ENCODE measurements around the gene ADAM12. TPM values are rescaled to one million over a fixed set of nuclear protein-coding genes. Genes with fewer than 3 reads are reported as not detected.

The ADAM12 gene
- total and polyA plus RNA-seq, 4 donors = 0.03 to 0.33 (median 0.19) TPM

DNA sequence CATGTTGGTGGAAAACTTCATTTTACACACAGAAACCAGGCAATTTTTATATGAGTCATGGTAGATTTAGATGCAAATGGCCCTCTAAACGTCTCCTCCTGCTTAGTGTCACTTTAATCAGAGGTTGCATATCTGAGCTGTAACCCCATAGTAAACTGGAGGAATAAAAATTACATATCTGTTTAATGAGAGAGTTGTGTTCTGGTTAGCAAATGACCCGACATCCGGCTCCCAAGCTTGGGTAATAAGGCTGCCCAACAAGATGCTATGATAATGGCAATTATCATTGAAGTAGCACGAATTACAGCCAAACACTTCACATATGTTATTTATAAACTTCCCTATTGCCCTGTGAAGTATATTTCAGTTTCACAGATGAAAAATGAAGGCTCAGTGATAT lies 10.6 kb upstream of the ADAM12 start:
- H3K4me1 ChIP-seq (ENCODE audit: control insufficient read depth in 4 of 4, insufficient read depth in 4 of 4, low read length in 3 of 4) = peaks cover 0 to 3% (median 0%) of the 10 kb centered on the region in 4 donors
- TF ChIP-seq, protein P1, sequence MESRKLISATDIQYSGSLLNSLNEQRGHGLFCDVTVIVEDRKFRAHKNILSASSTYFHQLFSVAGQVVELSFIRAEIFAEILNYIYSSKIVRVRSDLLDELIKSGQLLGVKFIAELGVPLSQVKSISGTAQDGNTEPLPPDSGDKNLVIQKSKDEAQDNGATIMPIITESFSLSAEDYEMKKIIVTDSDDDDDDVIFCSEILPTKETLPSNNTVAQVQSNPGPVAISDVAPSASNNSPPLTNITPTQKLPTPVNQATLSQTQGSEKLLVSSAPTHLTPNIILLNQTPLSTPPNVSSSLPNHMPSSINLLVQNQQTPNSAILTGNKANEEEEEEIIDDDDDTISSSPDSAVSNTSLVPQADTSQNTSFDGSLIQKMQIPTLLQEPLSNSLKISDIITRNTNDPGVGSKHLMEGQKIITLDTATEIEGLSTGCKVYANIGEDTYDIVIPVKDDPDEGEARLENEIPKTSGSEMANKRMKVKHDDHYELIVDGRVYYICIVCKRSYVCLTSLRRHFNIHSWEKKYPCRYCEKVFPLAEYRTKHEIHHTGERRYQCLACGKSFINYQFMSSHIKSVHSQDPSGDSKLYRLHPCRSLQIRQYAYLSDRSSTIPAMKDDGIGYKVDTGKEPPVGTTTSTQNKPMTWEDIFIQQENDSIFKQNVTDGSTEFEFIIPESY (IDR thresholded peaks at IDR 0.05) = no peak
- TF ChIP-seq, protein P2, sequence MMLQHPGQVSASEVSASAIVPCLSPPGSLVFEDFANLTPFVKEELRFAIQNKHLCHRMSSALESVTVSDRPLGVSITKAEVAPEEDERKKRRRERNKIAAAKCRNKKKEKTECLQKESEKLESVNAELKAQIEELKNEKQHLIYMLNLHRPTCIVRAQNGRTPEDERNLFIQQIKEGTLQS (IDR thresholded peaks at IDR 0.05) = no peak
- TF ChIP-seq FOXA2 (IDR thresholded peaks at IDR 0.05) (no peak), SP1 (IDR thresholded peaks at IDR 0.05) (no peak), RAD21 (IDR thresholded peaks at IDR 0.05) (no peak), TAF1 (conservative IDR thresholded peaks at IDR 0.05) (no peak), GABPA (IDR thresholded peaks at IDR 0.05 in 1 of 2, conservative IDR thresholded peaks at IDR 0.05 in 1 of 2) (no peak), EGR1 (IDR thresholded peaks at IDR 0.05; ENCODE audit: low read depth in 2 of 2) (no peak)
- peaks cover 0 to 5% (median 2%) of the 10 kb centered on the region in 4 donors for H3K27me3 ChIP-seq (ENCODE audit: control insufficient read depth in 4 of 4, insufficient read depth in 4 of 4, low read length in 3 of 4)
- H3K4me3 ChIP-seq (ENCODE audit: low read depth in 1 of 3, low read length in 3 of 3) = no peak overlapping the region
- H3K9me3 ChIP-seq (ENCODE audit: control insufficient read depth in 4 of 4, low read length in 3 of 4) = no peaks in the 10 kb centered on the region
- DNase-seq (ENCODE audit: low spot score) = no peak
- H3K36me3 ChIP-seq (ENCODE audit: control insufficient read depth in 4 of 4, insufficient read depth in 3 of 4, low read depth in 1 of 4, low read length in 3 of 4) = no peaks in the 10 kb centered on the region
- H3K27ac ChIP-seq (ENCODE audit: low read depth in 1 of 2, low read length in 2 of 2) = no peak overlapping the region
- no peak overlapping the region for H3K9ac ChIP-seq (ENCODE audit: low read depth in 1 of 2, low read length in 2 of 2)
- 63% methylated on average over 4 of the region's 4 CpGs for WGBS

DNA sequence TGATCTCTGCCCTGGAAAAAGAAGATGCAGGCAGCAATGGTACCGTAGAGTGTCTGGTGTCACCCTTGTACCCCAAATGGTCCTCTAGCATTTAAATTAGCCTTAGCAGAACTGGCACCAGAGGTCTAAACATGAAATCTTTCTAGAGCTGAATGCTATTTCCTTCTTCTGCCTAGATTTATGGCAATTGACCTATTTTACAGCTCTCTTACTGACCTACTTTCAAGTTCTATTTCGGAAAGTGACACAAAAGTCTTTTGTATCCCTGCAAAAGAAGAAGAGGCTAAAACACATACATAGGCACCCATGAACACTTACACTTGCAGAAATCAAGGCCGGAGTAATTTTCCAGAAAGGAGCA lies 10.1 kb upstream of the ADAM12 start:
- Histone ChIP-seq H3K36me3 (ENCODE audit: control insufficient read depth in 4 of 4, insufficient read depth in 3 of 4, low read depth in 1 of 4, low read length in 3 of 4) (no peaks in the 10 kb centered on the region), H3K9ac (ENCODE audit: low read depth in 1 of 2, low read length in 2 of 2) (no peak overlapping the region), H3K4me1 (ENCODE audit: control insufficient read depth in 4 of 4, insufficient read depth in 4 of 4, low read length in 3 of 4) (peaks cover 0 to 3% (median 0%) of the 10 kb centered on the region in 4 donors), H3K4me3 (ENCODE audit: low read depth in 1 of 3, low read length in 3 of 3) (no peak overlapping the region), H3K27ac (ENCODE audit: low read depth in 1 of 2, low read length in 2 of 2) (no peak overlapping the region), H3K27me3 (ENCODE audit: control insufficient read depth in 4 of 4, insufficient read depth in 4 of 4, low read length in 3 of 4) (peaks cover 0 to 5% (median 1%) of the 10 kb centered on the region in 4 donors), H3K9me3 (ENCODE audit: control insufficient read depth in 4 of 4, low read length in 3 of 4) (no peaks in the 10 kb centered on the region)
- WGBS = 71% methylated on average over 3 of the region's 3 CpGs
- DNase-seq (ENCODE audit: low spot score) = no peak
- no peak for TF ChIP-seq JUND (IDR thresholded peaks at IDR 0.05)
- TF ChIP-seq, protein P1 (IDR thresholded peaks at IDR 0.05) = no peak
- TF ChIP-seq SP1 (IDR thresholded peaks at IDR 0.05) = no peak
- no peak for TF ChIP-seq NR2F2 (IDR thresholded peaks at IDR 0.05)
- TF ChIP-seq, protein P2 (IDR thresholded peaks at IDR 0.05) = no peak
- TF ChIP-seq GABPA (IDR thresholded peaks at IDR 0.05 in 1 of 2, conservative IDR thresholded peaks at IDR 0.05 in 1 of 2) = no peak
- TF ChIP-seq, protein P3, sequence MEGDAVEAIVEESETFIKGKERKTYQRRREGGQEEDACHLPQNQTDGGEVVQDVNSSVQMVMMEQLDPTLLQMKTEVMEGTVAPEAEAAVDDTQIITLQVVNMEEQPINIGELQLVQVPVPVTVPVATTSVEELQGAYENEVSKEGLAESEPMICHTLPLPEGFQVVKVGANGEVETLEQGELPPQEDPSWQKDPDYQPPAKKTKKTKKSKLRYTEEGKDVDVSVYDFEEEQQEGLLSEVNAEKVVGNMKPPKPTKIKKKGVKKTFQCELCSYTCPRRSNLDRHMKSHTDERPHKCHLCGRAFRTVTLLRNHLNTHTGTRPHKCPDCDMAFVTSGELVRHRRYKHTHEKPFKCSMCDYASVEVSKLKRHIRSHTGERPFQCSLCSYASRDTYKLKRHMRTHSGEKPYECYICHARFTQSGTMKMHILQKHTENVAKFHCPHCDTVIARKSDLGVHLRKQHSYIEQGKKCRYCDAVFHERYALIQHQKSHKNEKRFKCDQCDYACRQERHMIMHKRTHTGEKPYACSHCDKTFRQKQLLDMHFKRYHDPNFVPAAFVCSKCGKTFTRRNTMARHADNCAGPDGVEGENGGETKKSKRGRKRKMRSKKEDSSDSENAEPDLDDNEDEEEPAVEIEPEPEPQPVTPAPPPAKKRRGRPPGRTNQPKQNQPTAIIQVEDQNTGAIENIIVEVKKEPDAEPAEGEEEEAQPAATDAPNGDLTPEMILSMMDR (IDR thresholded peaks at IDR 0.05; ENCODE audit: low read depth, low read length, missing input control) = no peak
- TF ChIP-seq HNF4G (IDR thresholded peaks at IDR 0.05) = no peak
- TF ChIP-seq FOXA2 (IDR thresholded peaks at IDR 0.05) = no peak
- TF ChIP-seq TAF1 (conservative IDR thresholded peaks at IDR 0.05) = no peak
- TF ChIP-seq YY1 (IDR thresholded peaks at IDR 0.05) = no peak
- TF ChIP-seq, protein P4, sequence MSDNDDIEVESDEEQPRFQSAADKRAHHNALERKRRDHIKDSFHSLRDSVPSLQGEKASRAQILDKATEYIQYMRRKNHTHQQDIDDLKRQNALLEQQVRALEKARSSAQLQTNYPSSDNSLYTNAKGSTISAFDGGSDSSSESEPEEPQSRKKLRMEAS (IDR thresholded peaks at IDR 0.05) = no peak
- TF ChIP-seq, protein P5, sequence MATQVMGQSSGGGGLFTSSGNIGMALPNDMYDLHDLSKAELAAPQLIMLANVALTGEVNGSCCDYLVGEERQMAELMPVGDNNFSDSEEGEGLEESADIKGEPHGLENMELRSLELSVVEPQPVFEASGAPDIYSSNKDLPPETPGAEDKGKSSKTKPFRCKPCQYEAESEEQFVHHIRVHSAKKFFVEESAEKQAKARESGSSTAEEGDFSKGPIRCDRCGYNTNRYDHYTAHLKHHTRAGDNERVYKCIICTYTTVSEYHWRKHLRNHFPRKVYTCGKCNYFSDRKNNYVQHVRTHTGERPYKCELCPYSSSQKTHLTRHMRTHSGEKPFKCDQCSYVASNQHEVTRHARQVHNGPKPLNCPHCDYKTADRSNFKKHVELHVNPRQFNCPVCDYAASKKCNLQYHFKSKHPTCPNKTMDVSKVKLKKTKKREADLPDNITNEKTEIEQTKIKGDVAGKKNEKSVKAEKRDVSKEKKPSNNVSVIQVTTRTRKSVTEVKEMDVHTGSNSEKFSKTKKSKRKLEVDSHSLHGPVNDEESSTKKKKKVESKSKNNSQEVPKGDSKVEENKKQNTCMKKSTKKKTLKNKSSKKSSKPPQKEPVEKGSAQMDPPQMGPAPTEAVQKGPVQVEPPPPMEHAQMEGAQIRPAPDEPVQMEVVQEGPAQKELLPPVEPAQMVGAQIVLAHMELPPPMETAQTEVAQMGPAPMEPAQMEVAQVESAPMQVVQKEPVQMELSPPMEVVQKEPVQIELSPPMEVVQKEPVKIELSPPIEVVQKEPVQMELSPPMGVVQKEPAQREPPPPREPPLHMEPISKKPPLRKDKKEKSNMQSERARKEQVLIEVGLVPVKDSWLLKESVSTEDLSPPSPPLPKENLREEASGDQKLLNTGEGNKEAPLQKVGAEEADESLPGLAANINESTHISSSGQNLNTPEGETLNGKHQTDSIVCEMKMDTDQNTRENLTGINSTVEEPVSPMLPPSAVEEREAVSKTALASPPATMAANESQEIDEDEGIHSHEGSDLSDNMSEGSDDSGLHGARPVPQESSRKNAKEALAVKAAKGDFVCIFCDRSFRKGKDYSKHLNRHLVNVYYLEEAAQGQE (IDR thresholded peaks at IDR 0.05) = no peak
- no peak for TF ChIP-seq RAD21 (IDR thresholded peaks at IDR 0.05)

Measured in liver (tissue), 9 donors.